GM19397 (cell line): ENCODE measurements around the gene CARMIL1.
"Not testable (repeated sequence)": the region's sequence is repeated elsewhere in the genome, so short reads cannot be mapped to it uniquely, and the experiment has no call there.

ENCODE experiments used
- ATAC-seq: cut with Tn5 transposase; IDR thresholded peaks from one replicate; pipeline ENCODE4 v1.9.1; 2021; ENCODE audit warnings: mild to moderate bottlenecking, moderate library complexity; ENCODE audit not compliant: unreplicated experiment

Gene CARMIL1

GRCh38 chr6:25435416-25435985 lies 156.3 kb downstream of the CARMIL1 start:
- ATAC-seq: no peak

DNA sequence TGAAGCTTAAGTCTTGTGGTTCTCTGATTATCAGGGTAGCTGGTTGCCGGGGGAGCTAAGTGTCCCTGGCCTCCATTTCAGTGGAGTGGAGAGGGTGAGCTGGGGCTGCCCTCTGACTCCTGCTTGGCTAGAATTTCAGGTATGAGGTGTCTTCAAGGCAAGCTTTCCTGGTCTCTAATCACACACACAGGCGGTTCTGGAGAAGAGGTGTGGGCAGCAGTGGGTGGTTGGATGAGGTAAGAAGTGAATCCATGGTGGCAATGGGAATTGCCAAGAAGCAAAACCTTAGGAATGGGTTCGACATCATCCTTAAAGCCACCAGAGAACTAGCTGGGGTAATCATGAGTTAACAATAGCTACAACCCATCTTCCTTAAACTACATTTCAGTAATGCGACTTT lies 157.6 kb downstream of the CARMIL1 start:
- no peak for ATAC-seq

DNA sequence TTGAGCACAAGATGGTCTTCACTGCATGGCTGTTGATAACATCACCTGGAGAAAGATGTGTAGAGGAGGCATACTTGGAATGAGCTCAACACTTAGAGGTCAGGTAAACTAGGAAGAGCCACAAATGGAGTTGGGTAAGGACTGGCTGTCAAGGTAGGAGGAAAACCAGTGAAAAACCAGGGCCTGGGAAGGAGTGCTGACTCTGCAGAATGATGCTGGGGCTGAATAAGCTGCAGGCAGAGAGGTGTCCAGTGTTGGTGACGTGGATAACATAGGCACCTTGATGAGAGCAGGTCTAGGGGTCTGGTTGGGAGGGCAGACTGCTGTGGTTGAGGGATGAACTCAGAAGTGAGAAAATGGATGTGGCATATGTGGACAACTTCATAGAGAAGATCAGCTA lies 160.2 kb downstream of the CARMIL1 start:
- ATAC-seq: no peak

DNA sequence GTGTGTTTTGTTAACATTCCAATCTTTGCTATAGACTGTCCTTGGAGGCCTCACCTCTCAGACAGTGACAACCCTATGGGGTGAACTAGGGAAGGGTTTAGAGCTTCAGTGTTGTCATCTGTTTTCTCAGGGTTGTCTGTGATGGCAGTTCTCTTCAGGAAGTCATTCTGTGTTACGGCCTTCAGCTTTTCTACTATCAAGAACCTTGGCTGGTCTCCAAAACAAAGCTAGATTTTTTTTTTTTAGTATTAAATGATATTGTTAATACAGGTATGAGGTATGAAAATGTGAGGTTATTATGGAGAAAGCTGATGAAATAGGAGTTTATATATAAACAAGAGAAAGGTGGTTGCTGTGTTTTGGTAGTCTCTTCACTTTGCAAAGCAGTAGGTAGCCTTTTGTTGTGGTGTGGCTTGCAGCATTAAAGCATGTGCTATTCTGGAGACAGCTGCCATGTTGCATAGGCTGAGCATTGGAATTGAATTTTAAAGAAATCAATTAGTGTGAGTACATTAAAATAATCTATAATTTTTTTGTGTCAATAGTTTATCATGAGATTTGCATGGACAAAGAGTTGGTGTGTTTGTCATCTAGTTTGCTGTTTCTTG lies 162.6 kb downstream of the CARMIL1 start:
- ATAC-seq: no peak

DNA sequence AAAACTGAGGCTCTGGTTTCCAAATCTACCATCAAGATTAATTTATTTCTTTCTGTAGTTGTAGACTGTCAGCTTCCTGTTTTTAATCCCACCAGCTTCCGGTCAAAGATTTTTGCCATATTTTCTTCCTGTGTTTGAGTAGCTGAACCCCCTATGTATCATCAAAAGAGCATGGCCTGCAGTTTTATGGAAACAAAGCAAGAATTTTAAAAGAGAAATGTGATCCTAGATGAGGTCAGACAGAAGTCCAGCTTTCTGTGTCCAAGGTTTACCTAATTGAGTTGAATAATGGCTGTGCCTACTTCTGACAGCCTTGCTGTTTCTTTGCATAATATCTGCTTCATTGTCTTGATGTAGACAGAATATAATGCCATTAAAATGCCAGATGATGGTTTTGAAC lies 163.7 kb downstream of the CARMIL1 start:
- ATAC-seq: no peak

- ATAC-seq: not testable (repeated sequence)
Measured at GRCh38 chr6:25444521-25444920, 165.3 kb downstream of the CARMIL1 start.

GRCh38 chr6:25446830-25447569 lies 167.8 kb downstream of the CARMIL1 start:
- ATAC-seq: no peak

DNA sequence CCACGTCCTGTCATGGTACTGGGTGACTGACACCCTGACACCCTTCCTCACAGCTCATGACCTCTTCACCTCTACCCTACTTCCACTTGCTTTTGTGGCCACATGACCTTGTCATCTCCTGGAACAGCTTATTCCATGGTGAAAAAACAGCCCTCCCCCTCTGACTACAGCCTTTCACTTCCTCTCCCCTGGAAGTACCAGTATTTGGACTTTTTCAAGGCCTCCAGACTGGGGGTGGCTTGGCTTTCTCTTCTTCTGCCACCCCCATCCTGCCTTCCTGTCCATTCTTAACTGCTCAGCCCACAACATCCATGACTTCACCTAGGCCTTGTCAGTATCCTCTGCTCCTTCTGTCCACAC lies 168.4 kb downstream of the CARMIL1 start:
- no peak for ATAC-seq

DNA sequence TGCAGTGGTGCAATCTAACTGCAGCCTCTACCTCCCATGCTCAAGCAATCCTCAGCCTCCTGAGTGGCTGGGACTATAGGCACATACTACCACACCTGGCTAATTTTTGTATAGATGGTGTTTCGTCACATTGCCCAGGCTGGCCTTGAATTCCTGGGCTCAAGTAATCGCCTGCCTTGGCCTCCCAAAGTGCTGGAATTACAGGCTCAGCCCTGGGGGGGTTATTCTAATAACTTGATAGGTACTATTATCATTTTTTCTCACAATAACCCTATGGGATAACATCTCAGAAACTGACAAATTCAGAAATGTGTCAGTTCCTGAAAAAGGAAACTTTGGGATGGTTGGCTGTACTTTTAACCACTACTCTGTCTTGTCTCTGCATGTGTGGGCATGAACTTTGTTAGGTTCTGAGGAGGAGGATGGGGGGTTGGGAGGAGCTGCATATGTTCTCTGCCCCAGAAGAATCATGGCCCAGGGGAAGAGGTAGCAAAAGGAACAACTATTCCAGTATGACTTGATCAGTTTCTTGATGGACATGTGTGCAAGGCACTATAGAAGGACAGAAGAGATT lies 169.9 kb downstream of the CARMIL1 start:
- ATAC-seq: no peak

DNA sequence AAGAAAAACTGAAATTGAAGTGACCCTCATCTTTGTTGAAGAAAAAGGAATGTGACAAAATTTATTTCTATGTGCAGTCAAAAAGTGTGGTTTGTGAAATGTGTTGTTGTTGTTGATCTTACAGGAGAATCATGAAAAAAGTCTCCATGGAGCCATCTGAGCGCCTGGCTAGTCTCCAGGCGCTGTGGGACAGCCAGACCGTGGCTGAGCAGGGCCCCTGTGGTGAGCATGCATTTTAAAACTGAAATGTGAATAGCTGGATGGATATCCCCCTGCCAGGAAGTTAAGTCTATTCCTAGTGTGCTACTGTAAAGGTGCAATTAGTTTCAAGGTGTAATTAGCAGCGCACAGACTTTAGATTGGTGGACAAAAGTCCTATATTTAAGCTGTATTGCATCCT lies 170.6 kb downstream of the CARMIL1 start:
- no peak for ATAC-seq

- no peak for ATAC-seq
Measured at GRCh38 chr6:25450469-25451198, 171.5 kb downstream of the CARMIL1 start.

GRCh38 chr6:25452031-25452430 lies 172.9 kb downstream of the CARMIL1 start:
- ATAC-seq: no peak

GRCh38 chr6:25453288-25453687 lies 174.1 kb downstream of the CARMIL1 start:
- no peak for ATAC-seq

- ATAC-seq: no peak
Measured at GRCh38 chr6:25454136-25454535, 175.0 kb downstream of the CARMIL1 start.

GRCh38 chr6:25456249-25457040 lies 177.3 kb downstream of the CARMIL1 start:
- ATAC-seq: no peak

DNA sequence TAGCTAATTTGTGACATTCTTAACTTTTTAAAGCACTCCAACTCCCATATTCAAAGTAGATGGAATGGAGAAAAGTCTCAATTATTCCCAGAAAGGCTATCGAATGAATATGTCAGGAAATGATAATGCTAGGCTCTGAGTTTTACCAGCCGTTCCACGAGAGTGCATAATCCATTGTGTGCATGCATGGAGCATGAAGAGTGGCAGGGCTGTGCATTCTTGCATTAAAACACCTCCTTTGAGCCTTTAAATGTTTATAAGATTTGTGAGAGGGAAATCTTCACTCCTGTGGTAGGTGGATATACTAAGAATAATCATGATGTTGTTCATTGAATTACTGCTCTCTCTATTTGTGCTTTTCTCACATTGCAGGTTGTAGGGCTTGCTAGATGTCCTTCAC lies 178.3 kb downstream of the CARMIL1 start:
- ATAC-seq: no peak

DNA sequence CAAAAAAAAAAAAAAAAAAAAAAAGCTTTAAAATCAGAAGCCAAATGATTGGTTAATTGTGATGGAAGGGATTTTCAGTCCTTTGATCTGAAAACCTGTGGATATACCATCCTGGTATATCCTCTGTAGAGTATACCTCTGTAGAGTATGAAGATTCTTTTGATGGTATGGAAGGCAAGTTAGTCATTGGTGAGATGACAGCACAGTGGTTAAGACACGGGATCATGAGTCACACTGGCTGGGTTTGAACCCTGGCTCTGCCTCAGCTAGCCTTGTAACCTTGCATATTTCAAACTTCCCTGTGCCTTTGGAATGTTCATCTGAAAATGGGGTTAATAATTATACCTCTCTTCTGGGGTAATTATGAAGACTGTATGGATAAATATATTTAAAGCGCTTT lies 179.3 kb downstream of the CARMIL1 start:
- ATAC-seq: no peak

DNA sequence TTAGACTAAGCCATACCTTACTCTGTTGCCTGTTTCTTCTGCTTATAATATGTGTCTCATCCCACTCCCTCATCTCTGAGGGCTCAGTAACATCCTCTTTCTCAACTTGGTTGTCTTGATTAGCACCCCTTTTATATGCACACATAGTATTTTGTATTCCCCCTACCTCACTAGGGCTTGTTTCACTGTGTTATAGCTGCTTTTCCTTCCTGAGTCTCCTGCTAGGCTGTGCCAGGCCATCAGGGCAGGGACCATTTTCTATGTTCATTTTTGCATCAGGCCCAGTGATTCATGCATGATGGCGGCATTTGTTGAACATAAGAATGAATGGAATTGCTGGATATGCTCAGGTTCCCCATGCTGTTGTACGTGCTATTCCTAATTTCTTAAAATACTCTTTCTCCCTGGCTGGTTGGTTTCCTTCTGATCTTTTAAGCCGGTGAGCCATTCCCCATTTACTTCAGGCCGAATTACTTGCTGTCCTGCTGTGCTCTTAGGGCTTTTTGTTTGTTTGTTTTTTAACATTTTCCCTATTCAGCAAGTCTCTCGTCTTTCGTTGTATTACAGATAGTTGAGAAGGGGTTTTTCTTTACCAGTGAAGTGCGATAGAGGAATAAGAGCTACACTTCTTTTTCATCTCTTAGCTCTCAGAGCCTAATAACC lies 183.2 kb downstream of the CARMIL1 start:
- no peak for ATAC-seq

GRCh38 chr6:25463441-25463840 lies 184.3 kb downstream of the CARMIL1 start:
- no peak for ATAC-seq

DNA sequence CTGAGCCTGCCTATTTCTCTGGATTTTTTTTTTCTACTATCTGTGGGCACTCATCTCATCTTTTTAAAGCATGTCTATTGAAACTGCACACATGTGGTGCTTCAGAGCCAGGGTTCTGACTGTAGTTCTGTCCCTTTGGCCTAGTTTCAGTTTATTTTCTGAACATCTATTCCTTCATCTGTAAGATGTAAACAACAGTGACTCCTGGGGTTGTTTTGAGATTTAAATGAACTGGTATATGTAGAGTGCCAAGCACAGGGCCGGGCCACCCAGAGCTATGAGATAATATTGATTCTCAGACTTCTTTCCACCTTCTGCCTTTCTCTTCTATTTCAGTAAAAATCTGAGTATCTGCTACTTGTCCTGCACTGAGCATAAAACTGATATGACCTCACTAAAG lies 185.1 kb downstream of the CARMIL1 start:
- no peak for ATAC-seq
